ENCODE results near the gene CCDC34. TPM values are rescaled to one million over a fixed set of nuclear protein-coding genes. Genes with fewer than 3 reads are reported as not detected.

Gene CCDC34
- polyA plus RNA-seq, 1 donor: 14.1 TPM

DNA sequence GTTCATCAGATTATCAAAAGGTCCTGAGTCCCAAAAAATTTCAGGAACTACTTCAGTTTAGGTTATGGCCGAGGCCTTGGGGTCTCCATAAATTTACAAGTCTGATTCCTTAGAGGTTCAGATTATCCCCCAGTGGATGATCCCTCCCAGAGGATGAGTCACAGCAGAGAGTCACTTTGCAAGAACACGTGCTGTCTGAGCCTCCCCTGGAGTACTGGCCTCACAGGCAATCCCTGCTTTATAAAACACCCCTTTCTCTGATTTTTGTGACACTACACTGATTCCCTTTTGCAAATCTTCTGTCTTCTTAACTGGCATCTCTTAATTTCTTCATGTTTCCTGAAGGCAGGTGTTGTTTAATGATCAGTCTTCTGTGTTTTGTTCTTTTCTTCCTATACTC lies 45.3 kb downstream of the CCDC34 start:
- DNase-seq: no peak

DNA sequence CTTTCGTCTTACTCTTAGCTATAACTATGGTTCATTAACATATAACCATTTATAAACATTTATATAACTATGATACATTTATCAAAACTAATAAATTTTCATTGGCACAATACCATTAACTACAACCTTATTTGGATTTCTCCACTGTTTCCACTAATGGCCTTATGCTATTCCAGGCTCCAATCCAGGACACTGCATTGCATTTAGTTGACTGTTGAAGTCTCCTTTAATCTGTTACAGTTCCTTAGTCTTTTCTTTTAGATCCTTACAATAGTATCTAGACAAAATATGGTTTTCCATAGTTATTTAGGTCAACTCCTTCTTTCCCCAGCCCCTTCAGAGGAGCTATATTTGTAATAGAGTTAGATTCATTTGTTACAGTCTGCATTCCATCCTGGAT lies 47.2 kb downstream of the CCDC34 start:
- no peak for DNase-seq

DNA sequence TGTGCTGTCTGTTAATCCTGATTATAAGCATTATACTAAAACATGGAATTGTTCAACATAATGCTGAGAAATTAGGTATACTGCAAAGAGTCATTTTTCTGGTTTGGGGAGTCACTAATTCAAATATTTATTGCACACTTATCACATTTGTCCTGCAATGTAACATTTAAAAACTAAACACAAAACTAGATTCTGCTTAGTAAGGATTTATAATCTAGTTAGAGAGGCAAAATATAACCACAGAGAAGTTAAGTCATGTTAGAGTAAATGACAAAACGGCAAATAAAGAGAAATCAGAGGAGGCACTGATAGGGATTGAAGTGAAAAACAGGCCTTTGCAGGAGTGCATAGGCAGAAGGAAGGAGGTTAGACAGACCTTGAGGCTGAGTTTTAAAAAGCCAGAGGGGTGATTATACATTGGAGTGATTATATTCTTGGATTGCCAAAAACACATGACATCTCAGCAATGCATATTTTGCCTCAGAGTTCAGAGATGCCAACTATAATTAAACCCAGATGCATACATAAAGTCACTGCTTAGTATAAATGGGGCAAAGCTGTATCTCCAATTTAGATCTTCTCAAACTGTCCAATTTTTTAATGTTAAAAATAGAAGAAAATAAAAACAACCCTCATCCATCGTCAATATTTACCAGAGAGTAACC lies 49.7 kb downstream of the CCDC34 start:
- DNase-seq: no peak

DNA sequence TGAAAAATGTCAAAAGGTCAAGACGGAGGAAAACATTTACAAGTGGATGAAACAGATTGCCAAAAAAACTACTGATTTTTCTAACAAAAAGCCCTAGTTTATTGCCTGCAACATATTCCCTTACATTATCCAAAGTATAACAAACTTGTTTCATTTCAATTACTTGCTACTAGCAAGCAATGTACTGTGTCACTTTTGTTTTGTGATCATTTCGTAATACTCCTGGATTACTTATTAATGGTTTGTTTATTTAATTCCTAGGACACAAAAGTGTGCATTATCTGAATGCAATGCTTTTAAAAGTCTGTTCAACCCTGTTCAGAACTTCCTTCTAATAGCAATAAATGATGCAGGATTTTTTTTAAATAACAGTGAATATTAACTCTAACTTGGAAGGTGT lies 50.9 kb downstream of the CCDC34 start:
- no peak for DNase-seq

DNA sequence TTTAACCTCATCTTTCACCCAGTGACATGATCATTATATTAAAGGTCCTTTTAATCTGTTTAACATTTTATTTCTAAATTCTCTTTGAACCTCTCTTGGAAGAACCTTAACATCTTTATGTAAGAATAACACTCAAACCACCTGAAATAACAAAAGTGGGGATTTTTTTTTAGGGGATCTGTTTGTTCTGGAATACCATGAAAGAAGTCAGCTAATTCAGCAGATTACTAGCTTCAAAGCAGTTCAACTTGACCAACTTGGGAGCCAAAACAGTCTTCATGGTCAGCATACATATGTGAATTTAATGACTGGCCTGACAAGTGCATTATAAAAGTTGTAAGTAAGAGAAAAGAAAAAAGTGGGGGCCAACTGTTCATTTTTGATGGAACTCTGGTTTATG lies 52.3 kb downstream of the CCDC34 start:
- DNase-seq: no peak

DNA sequence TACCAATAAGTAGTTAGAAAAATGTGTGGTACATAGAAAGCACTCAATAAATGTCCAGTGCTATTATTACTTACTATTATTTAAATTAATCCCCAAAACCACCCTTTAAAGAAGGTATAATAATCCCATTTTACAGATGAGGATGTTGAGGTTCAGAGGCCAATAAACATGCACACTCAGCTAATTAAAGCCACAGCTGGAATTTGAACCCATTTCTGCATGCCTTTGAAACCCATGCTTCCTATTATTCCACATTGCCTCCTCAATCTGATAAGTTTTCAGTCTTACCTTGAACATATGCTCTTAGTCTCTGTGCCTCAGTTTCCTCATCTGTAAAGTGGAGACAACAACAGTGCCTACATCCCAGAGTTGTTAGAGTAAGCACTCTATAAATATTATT lies 52.8 kb downstream of the CCDC34 start:
- no peak for DNase-seq

DNA sequence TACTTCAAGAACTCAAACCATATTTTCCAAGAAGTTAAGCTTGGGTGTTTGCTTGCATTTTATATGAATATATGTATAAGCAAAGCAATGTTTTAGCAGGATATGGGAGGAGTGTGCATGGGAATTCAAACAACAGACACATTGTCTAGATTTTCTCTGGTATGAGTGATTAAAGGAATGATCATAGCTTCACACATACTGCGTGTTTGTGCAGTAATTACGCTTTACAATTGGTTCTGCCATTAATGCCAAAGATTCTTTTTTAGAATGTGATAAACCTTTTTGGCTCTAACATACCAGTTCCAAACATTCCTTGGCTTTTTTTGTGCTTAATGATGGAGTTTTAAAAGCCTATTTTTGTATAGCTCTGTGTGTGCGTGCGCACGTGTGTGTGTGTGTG lies 54.0 kb downstream of the CCDC34 start:
- DNase-seq: no peak

DNA sequence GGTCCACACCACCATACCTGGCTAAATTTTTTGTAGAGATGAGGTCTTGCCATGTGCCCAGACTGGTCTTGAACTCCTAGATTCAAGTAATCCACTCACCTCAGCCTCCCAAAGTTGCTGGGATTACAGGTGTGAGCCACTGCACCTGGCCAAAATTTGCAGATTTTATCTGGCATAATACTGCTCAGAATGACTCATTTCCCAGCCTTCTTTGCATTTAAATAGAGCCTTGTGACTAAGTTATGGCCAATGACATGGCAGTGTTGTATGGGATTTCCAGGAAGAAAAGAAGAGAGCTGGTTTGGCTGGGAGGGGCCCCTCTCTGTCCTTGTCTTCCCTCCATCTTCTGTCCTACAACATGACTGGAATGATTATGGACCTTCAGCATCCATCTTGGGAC lies 55.8 kb downstream of the CCDC34 start:
- DNase-seq: no peak

DNA sequence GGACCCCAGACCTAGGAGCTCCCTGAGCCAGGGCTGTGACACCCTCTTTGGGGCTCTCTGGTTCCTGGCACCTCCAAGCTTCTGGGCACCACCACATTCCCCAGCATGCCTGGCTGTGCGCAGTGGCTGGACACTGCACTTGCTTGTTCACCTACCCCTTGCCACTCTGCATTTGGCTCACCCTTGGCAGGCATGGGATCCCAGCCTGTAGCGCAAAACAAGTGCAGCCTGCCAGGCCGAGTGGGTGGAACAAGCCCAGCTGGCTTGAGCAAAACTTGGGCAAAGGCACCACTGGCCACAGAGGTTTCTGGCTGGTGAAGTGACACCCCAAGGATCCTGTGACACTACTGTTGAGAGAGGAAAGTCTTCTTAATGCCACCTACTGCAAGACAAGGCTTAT lies 57.3 kb downstream of the CCDC34 start:
- DNase-seq: no peak

DNA sequence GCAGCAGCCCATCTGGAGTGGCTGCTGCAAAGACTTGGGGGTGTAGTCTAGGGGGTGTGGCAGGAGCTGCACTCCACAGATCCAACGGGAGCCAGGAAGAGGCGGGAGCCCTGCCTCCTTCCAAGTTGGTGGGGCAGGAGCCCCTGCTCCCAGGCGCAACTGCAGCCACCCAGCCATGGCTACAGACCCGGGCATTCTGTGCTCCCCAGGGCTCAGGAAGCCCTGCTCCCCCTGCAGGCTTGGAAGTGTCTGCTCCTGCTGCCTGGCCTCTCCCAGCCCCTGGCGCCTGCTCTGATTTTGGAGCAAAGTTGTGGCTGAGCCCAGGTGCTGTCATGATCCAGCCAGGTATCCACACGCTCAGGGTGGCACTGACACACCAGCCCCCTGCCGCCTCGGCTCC lies 58.5 kb downstream of the CCDC34 start:
- DNase-seq: no peak

DNA sequence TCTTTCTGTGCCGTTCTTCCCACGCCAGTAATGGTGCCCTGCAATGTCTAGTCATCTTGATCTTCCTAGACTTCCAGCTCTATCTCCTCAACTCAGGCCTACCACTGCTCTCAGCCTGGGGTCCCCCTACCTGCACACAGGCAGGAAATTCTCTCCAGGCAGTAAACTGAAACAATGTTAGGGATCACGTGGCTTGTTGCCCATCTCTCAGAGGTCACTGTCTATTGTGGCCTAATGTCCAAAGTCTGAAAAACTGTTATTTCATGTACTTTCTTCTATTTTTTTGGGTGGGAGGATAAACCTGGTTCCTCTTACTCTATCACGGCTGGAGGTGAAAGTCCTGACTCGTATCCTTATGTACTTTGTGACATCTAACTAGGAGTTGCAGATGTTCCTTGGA lies 59.1 kb downstream of the CCDC34 start:
- no peak for DNase-seq

DNA sequence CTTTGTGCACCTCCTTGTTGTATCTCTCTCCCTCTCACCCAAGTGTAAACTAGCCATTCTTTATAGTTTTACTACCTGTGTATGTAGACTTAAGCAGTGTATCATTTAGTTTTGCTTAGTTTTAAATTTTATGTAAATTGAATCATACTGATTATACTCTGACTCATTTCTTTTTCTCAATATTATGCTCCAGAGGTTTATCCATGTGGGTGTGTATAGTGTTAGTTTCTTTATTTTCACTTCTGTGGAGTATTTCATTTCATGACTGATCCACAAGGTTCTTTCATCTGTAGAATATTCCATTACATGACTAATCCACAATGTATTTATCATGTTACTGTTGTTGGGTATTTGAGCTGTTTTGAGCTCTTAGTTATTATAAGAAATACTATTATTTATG lies 62.0 kb downstream of the CCDC34 start:
- DNase-seq: no peak

DNA sequence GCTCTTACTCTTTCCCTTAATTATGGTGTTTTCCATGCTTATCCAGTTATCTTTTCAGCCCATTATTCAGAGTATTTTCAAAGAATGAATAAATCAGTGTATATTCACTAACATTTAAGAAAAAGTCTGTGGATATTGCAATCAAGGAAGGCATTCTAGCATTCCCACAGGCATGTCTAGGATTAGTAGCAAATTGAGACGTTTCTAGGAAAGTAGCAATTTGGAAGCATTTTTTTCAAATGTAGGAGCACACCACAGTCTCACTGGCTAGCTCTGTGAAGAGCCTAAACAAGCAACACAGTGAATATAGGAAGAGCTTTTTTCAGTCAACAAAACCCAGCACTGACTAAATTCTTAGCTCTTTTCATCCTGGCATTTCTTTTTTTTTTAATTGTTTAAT lies 65.4 kb downstream of the CCDC34 start:
- DNase-seq: no peak

DNA sequence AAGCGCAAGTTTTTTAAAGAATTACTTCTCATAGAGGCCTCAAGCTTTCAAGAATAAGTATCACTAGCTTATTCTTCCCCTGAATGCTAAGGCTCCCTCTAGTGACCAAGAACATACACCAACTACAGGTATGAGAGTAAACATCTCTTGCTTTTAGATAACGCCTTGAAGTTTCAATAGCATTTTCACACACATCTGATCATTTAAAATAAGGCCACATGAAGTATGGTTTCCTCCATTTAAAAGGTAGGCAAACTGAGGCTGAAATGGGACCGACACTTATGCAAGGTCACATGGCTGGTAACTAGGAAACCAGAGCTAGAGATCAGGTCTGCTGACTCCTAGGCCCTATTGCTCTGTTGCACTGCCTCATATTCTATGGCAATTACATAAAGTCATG lies 66.5 kb downstream of the CCDC34 start:
- DNase-seq: no peak

DNA sequence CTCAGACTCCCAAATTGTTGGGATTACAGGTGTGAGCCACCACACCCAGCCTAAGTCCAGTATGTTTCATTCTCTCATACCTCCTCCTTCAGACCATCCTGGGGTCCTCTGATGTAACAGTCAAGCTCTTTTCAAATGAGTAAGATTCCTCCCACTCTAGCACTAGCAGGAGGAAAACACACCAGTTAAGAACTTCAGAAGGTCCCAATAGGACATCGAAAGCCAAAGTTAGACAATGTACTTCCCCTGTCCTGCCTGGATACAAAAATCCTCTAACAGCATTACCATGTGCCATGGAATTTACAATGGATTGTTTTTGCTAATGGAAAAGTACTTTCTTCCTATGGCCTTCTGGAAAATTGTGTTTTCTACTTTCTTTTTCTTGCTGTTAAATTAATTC lies 67.1 kb downstream of the CCDC34 start:
- peak; percentile 35 for DNase-seq

DNA sequence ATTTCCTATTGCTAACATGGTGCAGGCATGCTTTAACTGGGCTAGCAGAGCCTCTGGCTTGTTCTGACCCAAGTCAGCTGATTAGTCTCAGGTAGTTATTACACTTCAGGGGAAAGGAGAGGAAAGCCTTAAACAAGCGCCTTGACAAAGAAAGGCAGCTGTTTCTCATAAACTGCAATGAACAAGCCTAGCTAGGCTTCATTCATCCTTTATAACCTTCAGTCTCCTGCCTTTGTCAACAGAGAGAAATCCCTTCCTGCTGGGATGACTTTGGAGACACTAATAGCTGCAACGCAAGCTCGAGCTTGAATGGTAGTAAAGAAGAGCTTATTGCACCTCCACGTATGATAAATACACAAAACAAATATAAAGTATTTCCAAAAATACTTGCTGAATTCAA lies 68.4 kb downstream of the CCDC34 start:
- no peak for DNase-seq

DNA sequence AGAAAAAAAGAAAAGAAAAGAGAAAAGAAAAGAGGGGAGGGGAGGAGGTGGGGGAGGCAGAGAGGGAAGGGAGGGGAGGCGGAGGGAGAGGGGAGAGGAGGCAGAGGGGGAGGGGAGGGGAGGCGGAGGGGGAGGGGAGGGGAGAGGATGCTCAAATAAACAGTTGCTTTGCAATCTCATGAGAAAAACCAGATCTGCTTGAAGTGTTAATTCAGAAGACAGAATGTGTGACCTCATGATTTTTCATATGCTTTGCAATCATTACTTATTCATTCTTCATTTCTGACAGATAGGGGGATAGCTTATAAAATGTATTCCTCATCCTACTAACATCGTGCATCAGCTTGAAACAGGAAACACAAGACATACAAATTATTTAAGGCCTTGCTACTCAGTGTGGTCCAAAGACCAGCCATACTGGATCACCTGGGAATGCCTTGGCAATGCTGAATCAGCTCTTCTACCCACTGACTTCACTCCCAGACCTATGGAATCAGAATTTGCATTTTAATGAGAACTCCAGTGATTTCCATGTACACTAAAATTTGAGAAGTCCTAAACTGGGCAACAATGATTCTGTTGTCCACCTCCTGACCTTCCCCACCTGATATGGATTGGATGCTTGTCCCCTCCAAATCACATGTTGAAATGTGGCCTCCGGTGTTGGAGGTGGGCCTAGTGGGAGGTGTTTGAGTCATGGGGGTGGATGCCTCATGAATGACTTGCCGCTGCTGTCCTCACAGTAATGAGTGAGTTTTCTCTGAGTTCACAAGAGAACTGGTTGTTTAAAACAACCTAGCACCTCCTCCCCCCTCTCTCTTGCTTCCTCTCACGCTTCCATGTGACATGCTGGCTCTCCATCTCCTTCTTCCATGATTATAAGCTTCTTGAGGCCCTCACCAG lies 69.2 kb downstream of the CCDC34 start:
- no peak for DNase-seq

DNA sequence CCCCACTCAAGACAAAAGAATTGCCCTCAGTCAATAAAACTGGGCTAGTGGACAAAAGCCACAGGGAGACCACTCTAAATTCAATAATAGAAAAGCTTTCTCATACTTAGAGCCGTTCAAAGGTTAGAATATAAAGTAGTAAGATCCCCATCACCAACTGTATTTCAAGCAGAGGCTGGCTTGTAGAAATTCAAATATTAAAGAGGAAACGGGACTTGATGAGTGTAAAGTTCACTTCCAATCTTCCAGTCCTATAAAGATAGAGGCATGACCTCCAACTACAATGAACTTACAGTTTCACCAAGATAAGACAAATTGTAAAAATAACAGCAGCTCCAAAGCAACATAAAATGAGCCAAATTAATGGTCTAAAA lies 70.4 kb downstream of the CCDC34 start:
- no peak for DNase-seq

DNA sequence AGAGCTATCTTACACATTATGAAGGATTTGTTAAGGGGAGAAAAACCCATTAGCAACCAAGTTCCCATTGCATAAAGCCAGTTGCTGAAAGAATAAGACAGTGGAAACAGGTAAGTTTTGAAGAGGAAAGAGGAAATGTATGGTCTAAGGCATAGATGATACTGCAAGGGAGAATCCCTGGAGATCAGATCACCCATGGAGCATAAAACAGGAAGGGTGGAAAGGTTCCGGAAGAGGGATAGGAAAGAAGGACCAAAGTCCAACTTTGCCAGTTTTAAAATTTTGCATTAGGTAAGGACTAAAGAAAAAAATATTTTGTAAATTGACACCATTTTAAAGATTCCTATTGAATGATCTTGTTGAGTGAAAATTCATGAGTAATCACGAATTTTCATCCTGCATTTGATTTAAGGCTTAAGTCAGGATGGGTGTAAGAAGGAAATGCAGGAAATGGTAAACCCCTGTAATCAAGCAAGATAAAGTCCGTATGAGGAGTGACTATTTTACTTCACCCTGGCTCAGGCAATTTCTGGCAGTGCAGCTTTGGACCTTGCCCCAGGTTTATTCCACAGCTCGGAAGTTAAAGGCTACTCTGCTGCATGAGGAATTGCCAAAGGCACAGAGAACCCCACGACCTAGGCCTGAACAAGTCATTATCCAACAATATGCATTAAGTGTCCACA lies 70.9 kb downstream of the CCDC34 start:
- no peak for DNase-seq

DNA sequence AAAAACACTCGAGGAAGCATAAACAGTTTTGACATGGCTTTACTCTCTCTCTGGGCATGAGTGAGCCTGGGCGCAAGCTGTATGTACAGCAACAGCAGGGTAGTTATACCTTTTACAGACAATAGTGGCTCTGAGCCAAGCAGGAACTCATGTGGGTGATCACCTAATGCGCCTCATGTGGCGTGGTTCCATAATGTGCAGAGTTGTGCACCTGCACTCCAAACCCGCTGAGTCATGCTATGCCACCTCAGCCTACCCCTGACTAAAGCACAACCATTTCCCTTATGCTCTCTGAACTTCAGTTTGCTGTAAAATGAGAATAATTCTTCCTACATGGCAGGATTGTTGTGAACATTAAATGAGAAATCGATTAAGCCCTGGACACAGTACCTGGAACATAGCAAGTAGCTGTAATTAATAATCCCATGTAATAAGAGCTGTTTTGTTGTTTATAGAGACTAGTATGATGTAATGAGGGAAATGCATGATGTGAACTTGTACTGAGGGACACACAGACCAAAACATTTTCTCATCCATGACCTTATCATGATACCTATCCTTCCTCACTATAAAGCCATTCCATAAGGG lies 71.6 kb downstream of the CCDC34 start:
- no peak for DNase-seq

DNA sequence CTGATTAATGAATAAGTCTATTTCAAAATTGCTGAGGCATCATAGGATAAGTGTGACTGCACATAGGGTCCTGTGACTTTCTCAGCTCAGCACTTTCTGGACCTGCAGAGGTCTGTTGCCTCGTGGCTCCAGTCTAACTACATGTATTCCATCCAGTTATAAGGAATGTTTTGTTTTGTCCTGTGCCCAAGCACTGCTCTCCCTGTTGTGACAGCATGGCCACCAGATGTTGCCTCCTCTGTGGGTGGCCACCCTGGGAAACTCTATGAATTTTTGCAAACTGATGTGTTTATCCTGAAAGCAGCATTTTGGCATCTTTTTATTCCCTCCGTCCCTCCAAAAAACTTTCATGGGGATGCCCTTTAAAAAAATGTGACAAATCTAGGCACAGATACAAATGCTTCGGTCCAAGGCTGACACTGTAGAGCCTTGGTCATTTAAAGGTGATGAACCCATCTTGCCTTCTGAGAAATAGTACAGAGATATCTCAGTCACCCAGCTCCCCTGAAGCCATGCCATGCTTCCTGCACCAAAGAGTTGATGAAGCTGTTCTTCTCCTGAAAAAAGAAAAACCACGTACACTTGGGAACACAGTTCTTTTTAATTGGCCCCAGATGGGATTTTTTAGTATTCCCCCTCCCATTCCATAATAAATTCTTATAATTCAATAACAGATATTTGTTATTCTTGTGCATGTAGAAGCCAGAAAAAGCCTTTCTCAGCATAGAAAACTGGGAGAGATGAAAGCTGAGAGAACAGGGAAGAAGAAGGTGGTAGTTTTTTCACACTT lies 72.6 kb downstream of the CCDC34 start:
- DNase-seq: no peak

All from hindlimb muscle (tissue), 1 donor.